ENCODE data around the gene GSPT1.
"Not testable (repeated sequence)": the region's sequence is repeated elsewhere in the genome, so short reads cannot be mapped to it uniquely, and the experiment has no call there.

DNA sequence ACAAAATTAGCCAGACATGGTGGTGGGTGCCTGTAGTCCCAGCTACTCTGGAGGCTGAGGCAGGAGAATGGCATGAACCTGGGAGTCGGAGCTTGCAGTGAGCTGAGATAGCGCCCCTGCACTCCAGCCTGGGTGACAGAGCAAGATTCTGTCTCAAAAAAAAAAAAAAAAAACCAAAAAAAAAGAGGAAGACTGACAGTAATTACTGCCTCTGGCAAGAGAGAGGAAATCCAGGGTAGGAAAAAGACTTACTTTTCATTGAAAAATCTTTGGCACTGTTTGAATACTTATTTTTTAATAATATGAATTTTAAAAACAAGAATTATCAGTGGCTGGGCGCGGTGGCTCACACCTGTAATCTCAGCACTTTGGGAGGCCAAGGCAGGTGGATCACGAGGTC is 46.7 kb upstream of the GSPT1 start:
- not testable (repeated sequence) for TF ChIP-seq CTCF (IDR thresholded peaks at IDR 0.05); RAD21 (IDR thresholded peaks at IDR 0.05; ENCODE audit: low read length); CHD2 (IDR thresholded peaks at IDR 0.05; ENCODE audit: low read length, partially characterized antibody); GABPA (IDR thresholded peaks at IDR 0.05; ENCODE audit: low read depth); IRF3 (IDR thresholded peaks at IDR 0.05; ENCODE audit: low read depth, low read length); EP300 (IDR thresholded peaks at IDR 0.05; ENCODE audit: borderline replicate concordance in 1 of 2, low read depth in 1 of 2, low read length in 1 of 2); POLR2AphosphoS5 (IDR thresholded peaks at IDR 0.05; ENCODE audit: low read depth, low read length); EZH2phosphoT487 (IDR thresholded peaks at IDR 0.05; ENCODE audit: borderline replicate concordance, low read depth); YY1 (IDR thresholded peaks at IDR 0.05; ENCODE audit: low read depth)
